Endothelial cell of umbilical vein (primary cell): ENCODE data around the gene LANCL1. TPM values are rescaled to one million over a fixed set of nuclear protein-coding genes. Genes with fewer than 3 reads are reported as not detected.

Experiments
- BruUV-seq: library from RNA; stranded (reverse); fragments of 400-500 nt; replicated peaks from 2 replicates; lab custom pipeline; 2021; lab: Mats Ljungman, UMichigan
- CTCF ChIA-PET: fragments of 300-600, 350-600 bp; sonication (Branson Sonifier 250); formaldehyde crosslinking; loops from one replicate; lab custom pipeline; 2021; ENCODE audit warnings: antibody characterized with exemption, inconsistent platforms; lab: Charles Lee
- POLR2A ChIA-PET: fragments of 300-600, 350-600 bp; sonication (Branson Sonifier 250); formaldehyde crosslinking; loops from one replicate; lab custom pipeline; 2021; ENCODE audit warnings: antibody characterized with exemption, inconsistent platforms; lab: Charles Lee
- DNase-seq: peaks from one replicate; pipeline ENCODE4 v3.0.0-alpha.2; 2011; ENCODE audit warnings: low read depth, low spot score
- FAIRE-seq: peaks from 2 replicates; lab custom pipeline; 2011; peaks lifted over from hg19 to GRCh38; lab: Jason Lieb, UNC
- H2AFZ ChIP-seq: 2 replicates; pipeline ENCODE4 v1.6.0; 2012; ENCODE audit warnings: low read depth, low read length, control low read depth, inconsistent platforms
- H3K27ac ChIP-seq: 2 replicates; pipeline ENCODE4 v1.5.1; 2011; ENCODE audit warnings: low read depth, mild to moderate bottlenecking, control low read depth, low read length, moderate library complexity; ENCODE audit not compliant: insufficient read depth
- H3K27me3 ChIP-seq, 2 experiments: 2 replicates each; pipeline versions ENCODE4 v1.6.0 to v1.6.1; 2011; ENCODE audit warnings: low read length in 2 of 2, mixed read lengths in 1 of 2; ENCODE audit not compliant: control insufficient read depth in 2 of 2, insufficient read depth in 2 of 2
- H3K36me3 ChIP-seq, 2 experiments: 2 replicates in 1 of 2; 3 replicates in 1 of 2; pipeline ENCODE4 v1.5.1; 2011; ENCODE audit warnings: low read length in 2 of 2, mild to moderate bottlenecking in 1 of 2, moderate library complexity in 1 of 2; ENCODE audit not compliant: control insufficient read depth in 2 of 2, insufficient read depth in 2 of 2; ENCODE audit errors: extremely low read depth in 1 of 2
- H3K4me1 ChIP-seq: 3 replicates; pipeline ENCODE4 v1.5.1; 2011; ENCODE audit warnings: mild to moderate bottlenecking, low read length; ENCODE audit not compliant: control insufficient read depth, insufficient read depth; ENCODE audit errors: extremely low read depth
- H3K4me2 ChIP-seq: 2 replicates; pipeline ENCODE4 v1.6.1; 2011; ENCODE audit warnings: low read length, control low read depth, mixed read lengths; ENCODE audit not compliant: insufficient read depth
- H3K4me3 ChIP-seq, 3 experiments: fragments of 200-600 bp in 1 of 3; sonication (generic), shearing (Covaris generic) in 1 of 3; replicated peaks in 1 of 3; 2 replicates each; pipeline ENCODE4 v1.5.1; 2011 to 2016; ENCODE audit warnings: control low read depth in 3 of 3, low read length in 3 of 3, mild to moderate bottlenecking in 2 of 3, inconsistent platforms in 1 of 3, low read depth in 1 of 3, moderate library complexity in 1 of 3; ENCODE audit not compliant: insufficient read depth in 1 of 3
- H3K79me2 ChIP-seq: 2 replicates; pipeline ENCODE4 v1.6.0; 2012; ENCODE audit warnings: low read length, inconsistent platforms; ENCODE audit not compliant: control insufficient read depth, insufficient read depth
- H3K9ac ChIP-seq: replicated peaks from 2 replicates; pipeline ENCODE3; 2011; ENCODE audit warnings: low read length, control low read depth; ENCODE audit not compliant: insufficient read depth; ENCODE audit errors: extremely low read depth
- H3K9me1 ChIP-seq: replicated peaks from 3 replicates; pipeline ENCODE4 v1.6.0; 2011; ENCODE audit warnings: mild to moderate bottlenecking, low read length; ENCODE audit not compliant: control insufficient read depth, insufficient read depth; ENCODE audit errors: extremely low read depth
- H3K9me3 ChIP-seq: replicated peaks from 2 replicates; pipeline ENCODE4 v1.5.1; 2012; ENCODE audit warnings: low read length, inconsistent platforms; ENCODE audit not compliant: control insufficient read depth, insufficient read depth
- H4K20me1 ChIP-seq: replicated peaks from 2 replicates; pipeline ENCODE3; 2011; ENCODE audit warnings: mild to moderate bottlenecking, low read length; ENCODE audit not compliant: control insufficient read depth, insufficient read depth; ENCODE audit errors: extremely low read depth
- EZH2 ChIP-seq: IDR thresholded peaks from 2 replicates; pipeline ENCODE4 v1.6.1; 2012; ENCODE audit warnings: borderline replicate concordance, low read depth, mild to moderate bottlenecking, moderate library complexity, low read length, inconsistent platforms; ENCODE audit not compliant: severe bottlenecking
- JUN ChIP-seq: IDR thresholded peaks from 2 replicates; pipeline ENCODE4 v1.6.1; 2011; ENCODE audit warnings: borderline replicate concordance, low read depth; ENCODE audit not compliant: insufficient read length, insufficient read depth
- MAX ChIP-seq: IDR thresholded peaks from 2 replicates; pipeline ENCODE4 v1.6.1; 2011; ENCODE audit not compliant: insufficient read depth, insufficient read length
- MYC ChIP-seq: IDR thresholded peaks from one replicate; pipeline ENCODE4 v1.6.1; 2011; ENCODE audit warnings: mild to moderate bottlenecking, low read depth, low read length
- dilution Hi-C: fragments of 300-500 bp; cut with MboI; formaldehyde crosslinking; loops from one replicate; pipeline ENCODE4 v1.15.0; 2019; ENCODE audit warnings: low sequenced_read_pairs; ENCODE audit not compliant: extremely low pct_ligation_motif_present
- intact Hi-C: fragments of 100-400 bp; cut with micrococcal nuclease; formaldehyde crosslinking; loops from one replicate; pipeline ENCODE4 v1.10.0; 2022
- polyA plus RNA-seq, 4 experiments: library from polyadenylated mRNA; depleted of rRNA in 3 of 4; stranded (reverse) in 3 of 4; unstranded in 1 of 4; fragments of >200 nt; gene quantifications; 2 replicates each; pipeline versions ENCODE4 v1.2.1 to v1.2.3, GENCODE V29; 2011 to 2012; ENCODE audit warnings: missing spikeins in 1 of 4
- total RNA-seq: library from RNA; stranded (reverse); gene quantifications from 2 replicates; pipeline ENCODE4 v1.2.3, GENCODE V29; 2021

LANCL1 gene
- total and polyA plus RNA-seq, 2 donors (not counting 3 experiments of a cell fraction or from before 2014, with no cell fraction given), result 22.9 to 24.2 TPM

- Histone ChIP-seq H2AFZ (no peak overlapping the region), H3K9me3 (no peaks in the 10 kb centered on the region), H3K4me3 (no peak overlapping the region), H3K4me1 (no peaks in the 10 kb centered on the region), H3K27me3 (no peaks in the 10 kb centered on the region), H3K9ac (no peak overlapping the region), H3K4me2 (no peak overlapping the region), H4K20me1 (no peaks in the 10 kb centered on the region), H3K79me2 (no peaks in the 10 kb centered on the region), H3K9me1 (no peaks in the 10 kb centered on the region), H3K36me3 (peaks cover 0 to 5% of the 10 kb centered on the region in 2 experiments), H3K27ac (no peak overlapping the region)
- POLR2A ChIA-PET, result no interaction called here
- no peak for TF ChIP-seq JUN
- FAIRE-seq (no peak), DNase-seq (no peak)
- dilution Hi-C loops (no loop called here), intact Hi-C loops (no loop called here)
- BruUV-seq, result no TSS peak
- CTCF ChIA-PET, result interaction anchor here (1.0 kb wide), 1 partner anchor 44 kb away, joined by 4 read pairs; no protein-coding TSS in a partner anchor
Measured at GRCh38 chr2:210459407-210459806, 17.2 kb downstream of the LANCL1 start.

- H3K36me3 ChIP-seq, result peaks cover 0 to 5% of the 10 kb centered on the region in 2 experiments
- ChIA-PET CTCF (no interaction called here), POLR2A (no interaction called here)
- intact Hi-C loops, result no loop called here
- DNase-seq (no peak), FAIRE-seq (no peak)
- no peak overlapping the region for H3K9ac ChIP-seq
- no peaks in the 10 kb centered on the region for H3K9me1 ChIP-seq
- TF ChIP-seq EZH2, result no peak
- no peak for TF ChIP-seq MYC
- no peak for TF ChIP-seq MAX
- H3K79me2 ChIP-seq, result no peaks in the 10 kb centered on the region
- H4K20me1 ChIP-seq, result no peaks in the 10 kb centered on the region
- no peak overlapping the region for H3K4me2 ChIP-seq
- H3K4me1 ChIP-seq, result no peaks in the 10 kb centered on the region
- H3K4me3 ChIP-seq, result no peak overlapping the region
- dilution Hi-C loops, result no loop called here
- H3K27me3 ChIP-seq, result no peaks in the 10 kb centered on the region
- BruUV-seq, result no TSS peak
- no peak overlapping the region for H2AFZ ChIP-seq
- H3K9me3 ChIP-seq, result no peaks in the 10 kb centered on the region
- no peak overlapping the region for H3K27ac ChIP-seq
Measured at GRCh38 chr2:210458395-210458794, 18.2 kb downstream of the LANCL1 start.
